IPS-15b (cell line): ENCODE measurements around the gene CDKN1C.

Experiments
- H3K27me3 ChIP-seq: one replicate; pipeline ENCODE4 v1.6.1; 2013; ENCODE audit warnings: low read length; ENCODE audit not compliant: control insufficient read depth, insufficient read depth
- H3K36me3 ChIP-seq: one replicate; pipeline ENCODE4 v1.6.1; 2013; ENCODE audit warnings: low read length; ENCODE audit not compliant: control insufficient read depth, insufficient read depth
- H3K4me1 ChIP-seq: one replicate; pipeline ENCODE4 v1.6.1; 2013; ENCODE audit warnings: mild to moderate bottlenecking, low read length; ENCODE audit not compliant: control insufficient read depth, insufficient read depth
- H3K4me3 ChIP-seq: one replicate; pipeline ENCODE4 v1.5.1; 2013; ENCODE audit warnings: low read depth, low read length
- H3K9ac ChIP-seq: one replicate; pipeline ENCODE4 v1.6.1; 2013; ENCODE audit warnings: low read depth, mild to moderate bottlenecking, low read length
- H3K9me3 ChIP-seq: one replicate; pipeline ENCODE4 v1.6.1; 2013; ENCODE audit warnings: mild to moderate bottlenecking, low read length; ENCODE audit not compliant: control insufficient read depth, insufficient read depth

Gene CDKN1C

GRCh38 chr11:2867722-2868505 is 17.7 kb downstream of the CDKN1C start:
- H3K4me3 ChIP-seq: no peak overlapping the region
- H3K9me3 ChIP-seq: no peaks in the 10 kb centered on the region
- H3K4me1 ChIP-seq: peaks cover 5% of the 10 kb centered on the region
- H3K27me3 ChIP-seq: peaks cover 51% of the 10 kb centered on the region
- no peak overlapping the region for H3K9ac ChIP-seq
- no peaks in the 10 kb centered on the region for H3K36me3 ChIP-seq

GRCh38 chr11:2867142-2867541 is 18.4 kb downstream of the CDKN1C start:
- Histone ChIP-seq H3K4me1 (peaks cover 5% of the 10 kb centered on the region), H3K36me3 (no peaks in the 10 kb centered on the region), H3K27me3 (peaks cover 51% of the 10 kb centered on the region), H3K4me3 (no peak overlapping the region), H3K9ac (no peak overlapping the region), H3K9me3 (no peaks in the 10 kb centered on the region)

- Histone ChIP-seq H3K4me3 (no peak overlapping the region), H3K4me1 (peaks cover 7% of the 10 kb centered on the region), H3K27me3 (peaks cover 58% of the 10 kb centered on the region), H3K9me3 (no peaks in the 10 kb centered on the region), H3K9ac (no peak overlapping the region), H3K36me3 (no peaks in the 10 kb centered on the region)
Observed at GRCh38 chr11:2865922-2866577, 19.5 kb downstream of the CDKN1C start.

GRCh38 chr11:2864901-2865300 is 20.7 kb downstream of the CDKN1C start:
- H3K4me3 ChIP-seq: no peak overlapping the region
- no peaks in the 10 kb centered on the region for H3K9me3 ChIP-seq
- H3K9ac ChIP-seq: no peak overlapping the region
- H3K27me3 ChIP-seq: peaks cover 55% of the 10 kb centered on the region
- H3K36me3 ChIP-seq: no peaks in the 10 kb centered on the region
- H3K4me1 ChIP-seq: peaks cover 7% of the 10 kb centered on the region

GRCh38 chr11:2863276-2863618 is 22.3 kb downstream of the CDKN1C start:
- H3K9ac ChIP-seq: no peak overlapping the region
- peaks cover 7% of the 10 kb centered on the region for H3K4me1 ChIP-seq
- peaks cover 46% of the 10 kb centered on the region for H3K27me3 ChIP-seq
- H3K9me3 ChIP-seq: no peaks in the 10 kb centered on the region
- no peaks in the 10 kb centered on the region for H3K36me3 ChIP-seq
- H3K4me3 ChIP-seq: no peak overlapping the region

GRCh38 chr11:2862395-2863275 is 22.9 kb downstream of the CDKN1C start:
- H3K9me3 ChIP-seq: no peaks in the 10 kb centered on the region
- no peak overlapping the region for H3K9ac ChIP-seq
- H3K4me1 ChIP-seq: peaks cover 3% of the 10 kb centered on the region
- H3K36me3 ChIP-seq: no peaks in the 10 kb centered on the region
- peaks cover 46% of the 10 kb centered on the region for H3K27me3 ChIP-seq
- H3K4me3 ChIP-seq: no peak overlapping the region

GRCh38 chr11:2860636-2861035 is 24.9 kb downstream of the CDKN1C start:
- H3K9me3 ChIP-seq: no peaks in the 10 kb centered on the region
- H3K9ac ChIP-seq: no peak overlapping the region
- H3K36me3 ChIP-seq: no peaks in the 10 kb centered on the region
- peaks cover 42% of the 10 kb centered on the region for H3K27me3 ChIP-seq
- peaks cover 3% of the 10 kb centered on the region for H3K4me1 ChIP-seq
- no peak overlapping the region for H3K4me3 ChIP-seq

GRCh38 chr11:2859699-2860037 is 25.9 kb downstream of the CDKN1C start:
- Histone ChIP-seq H3K4me1 (peaks cover 3% of the 10 kb centered on the region), H3K9me3 (no peaks in the 10 kb centered on the region), H3K36me3 (no peaks in the 10 kb centered on the region), H3K27me3 (peaks cover 36% of the 10 kb centered on the region), H3K4me3 (no peak overlapping the region), H3K9ac (no peak overlapping the region)

- Histone ChIP-seq H3K9ac (no peak overlapping the region), H3K27me3 (peaks cover 31% of the 10 kb centered on the region), H3K4me1 (peaks cover 3% of the 10 kb centered on the region), H3K9me3 (no peaks in the 10 kb centered on the region), H3K36me3 (no peaks in the 10 kb centered on the region), H3K4me3 (no peak overlapping the region)
Observed at GRCh38 chr11:2858995-2859698, 26.4 kb downstream of the CDKN1C start.

GRCh38 chr11:2857918-2858317 is 27.7 kb downstream of the CDKN1C start:
- peaks cover 3% of the 10 kb centered on the region for H3K4me1 ChIP-seq
- H3K36me3 ChIP-seq: no peaks in the 10 kb centered on the region
- no peak overlapping the region for H3K9ac ChIP-seq
- peaks cover 24% of the 10 kb centered on the region for H3K27me3 ChIP-seq
- no peak overlapping the region for H3K4me3 ChIP-seq
- no peaks in the 10 kb centered on the region for H3K9me3 ChIP-seq

GRCh38 chr11:2857276-2857675 is 28.3 kb downstream of the CDKN1C start:
- H3K4me3 ChIP-seq: no peak overlapping the region
- H3K27me3 ChIP-seq: peaks cover 24% of the 10 kb centered on the region
- H3K9me3 ChIP-seq: no peaks in the 10 kb centered on the region
- no peaks in the 10 kb centered on the region for H3K36me3 ChIP-seq
- peaks cover 3% of the 10 kb centered on the region for H3K4me1 ChIP-seq
- H3K9ac ChIP-seq: no peak overlapping the region
